H1 (cell line): ENCODE data around the gene EFHC1. TPM values are rescaled to one million over a fixed set of nuclear protein-coding genes. Genes with fewer than 3 reads are reported as not detected.

Experiments used
- CTCF ChIA-PET: fragments of 300-600 bp; sonication (Branson Sonifier 250); formaldehyde crosslinking; loops from one replicate; lab custom pipeline; 2021; ENCODE audit not compliant: partially characterized antibody; lab: Charles Lee
- POLR2A ChIA-PET: fragments of 300-600 bp; sonication (Branson Sonifier 250); formaldehyde crosslinking; loops from one replicate; lab custom pipeline; 2021; ENCODE audit warnings: inconsistent platforms; ENCODE audit not compliant: partially characterized antibody; lab: Charles Lee
- DNase-seq, 2 experiments: peaks; one replicate each; pipeline versions ENCODE4 v3.0.0 to v3.0.0-alpha.2; 2010 to 2022; ENCODE audit warnings: low spot score in 2 of 2, low read depth in 1 of 2, mixed read lengths in 1 of 2
- FAIRE-seq: peaks from 2 replicates; lab custom pipeline; 2011; peaks lifted over from hg19 to GRCh38; lab: Jason Lieb, UNC
- H2AFZ ChIP-seq: 2 replicates; pipeline ENCODE4 v1.8.1; 2012; ENCODE audit warnings: low read length, inconsistent platforms
- H2AK5ac ChIP-seq: 2 replicates; pipeline ENCODE4 v1.6.1; 2013; ENCODE audit warnings: low read depth, low read length
- H2BK120ac ChIP-seq: replicated peaks from 2 replicates; pipeline ENCODE3; 2013; ENCODE audit warnings: low read depth, low read length, inconsistent platforms
- H2BK12ac ChIP-seq: 2 replicates; pipeline ENCODE4 v1.6.1; 2013; ENCODE audit warnings: low read depth, low read length
- H2BK15ac ChIP-seq: 2 replicates; pipeline ENCODE4 v1.6.1; 2013; ENCODE audit warnings: low read length
- H2BK20ac ChIP-seq: 2 replicates; pipeline ENCODE4 v1.6.1; 2013; ENCODE audit warnings: low read length
- H2BK5ac ChIP-seq: 2 replicates; pipeline ENCODE4 v1.6.1; 2013; ENCODE audit warnings: low read depth, low read length
- H3K14ac ChIP-seq: 2 replicates; pipeline ENCODE4 v1.6.1; 2013; ENCODE audit warnings: inconsistent platforms; ENCODE audit not compliant: insufficient read length
- H3K18ac ChIP-seq: 2 replicates; pipeline ENCODE4 v1.6.1; 2013; ENCODE audit warnings: low read length; ENCODE audit errors: extremely low read depth
- H3K23ac ChIP-seq: 2 replicates; pipeline ENCODE4 v1.6.1; 2013; ENCODE audit warnings: inconsistent platforms; ENCODE audit not compliant: insufficient read length
- H3K23me2 ChIP-seq: 2 replicates; pipeline ENCODE4 v1.6.1; 2013; ENCODE audit warnings: low read depth, low read length
- H3K27ac ChIP-seq: 2 replicates; pipeline ENCODE4 v1.6.1; 2011; ENCODE audit warnings: low read depth, low read length, inconsistent platforms
- H3K27me3 ChIP-seq, 4 experiments: replicated peaks in 1 of 4; 1 replicate in 1 of 4; 2 replicates in 3 of 4; pipeline versions ENCODE4 v1.6.1 to v1.8.1; 2011 to 2013; ENCODE audit warnings: low read length in 3 of 4, mild to moderate bottlenecking in 3 of 4, inconsistent platforms in 2 of 4, mixed read lengths in 2 of 4, moderate library complexity in 1 of 4; ENCODE audit not compliant: control insufficient read depth in 3 of 4, insufficient read depth in 3 of 4; ENCODE audit errors: extremely low read depth in 1 of 4
- H3K36me3 ChIP-seq, 4 experiments: 2 replicates each; pipeline versions ENCODE4 v1.6.1 to v1.8.1; 2011 to 2013; ENCODE audit warnings: mild to moderate bottlenecking in 4 of 4, low read length in 3 of 4, moderate library complexity in 2 of 4, control low read depth in 1 of 4, inconsistent platforms in 1 of 4; ENCODE audit not compliant: insufficient read depth in 4 of 4, control insufficient read depth in 2 of 4
- H3K4ac ChIP-seq: replicated peaks from 2 replicates; pipeline ENCODE3; 2013; ENCODE audit warnings: low read length, low read depth, mixed read lengths, inconsistent platforms; ENCODE audit not compliant: insufficient read length
- H3K4me1 ChIP-seq, 4 experiments: replicated peaks in 1 of 4; 1 replicate in 1 of 4; 2 replicates in 3 of 4; pipeline versions ENCODE4 v1.6.1 to v1.8.1; 2011 to 2013; ENCODE audit warnings: low read length in 3 of 4, inconsistent platforms in 2 of 4, mixed read lengths in 1 of 4; ENCODE audit not compliant: insufficient read depth in 4 of 4, control insufficient read depth in 3 of 4
- H3K4me2 ChIP-seq, 2 experiments: 2 replicates each; pipeline versions ENCODE4 v1.6.1 to v1.8.1; 2011 to 2013; ENCODE audit warnings: low read depth in 2 of 2, low read length in 2 of 2, control low read depth in 1 of 2, inconsistent platforms in 1 of 2, mild to moderate bottlenecking in 1 of 2; ENCODE audit not compliant: insufficient read depth in 1 of 2
- H3K4me3 ChIP-seq, 4 experiments: fragments of 200-600, 300-600 bp in 1 of 4; sonication (generic), shearing (Covaris generic), sonication (Bioruptor Twin) in 1 of 4; 2 replicates each; pipeline versions ENCODE4 v1.5.1 to v1.8.1; 2011 to 2016; ENCODE audit warnings: low read length in 4 of 4, low read depth in 3 of 4, control low read depth in 2 of 4, inconsistent platforms in 2 of 4, mild to moderate bottlenecking in 2 of 4, mixed read lengths in 1 of 4, moderate library complexity in 1 of 4; ENCODE audit not compliant: insufficient read depth in 2 of 4; ENCODE audit errors: extremely low read depth in 1 of 4
- H3K56ac ChIP-seq: replicated peaks from 2 replicates; pipeline ENCODE3; 2013; ENCODE audit warnings: low read depth, mild to moderate bottlenecking, mixed read lengths, low read length, inconsistent platforms; ENCODE audit not compliant: insufficient read length
- H3K79me1 ChIP-seq: 2 replicates; pipeline ENCODE4 v1.6.1; 2013; ENCODE audit warnings: low read depth, low read length, control low read depth
- H3K79me2 ChIP-seq, 2 experiments: 2 replicates each; pipeline versions ENCODE4 v1.6.1 to v1.8.1; 2012 to 2013; ENCODE audit warnings: low read length in 2 of 2, mild to moderate bottlenecking in 2 of 2, inconsistent platforms in 1 of 2; ENCODE audit not compliant: insufficient read depth in 2 of 2, control insufficient read depth in 1 of 2
- H3K9ac ChIP-seq, 4 experiments: replicated peaks in 1 of 4; 1 replicate in 1 of 4; 2 replicates in 3 of 4; pipeline versions ENCODE4 v1.6.1 to v1.8.1; 2011 to 2013; ENCODE audit warnings: low read depth in 3 of 4, low read length in 3 of 4, control low read depth in 2 of 4, mild to moderate bottlenecking in 2 of 4, moderate library complexity in 2 of 4, inconsistent platforms in 1 of 4; ENCODE audit errors: extremely low read depth in 1 of 4
- H3K9me3 ChIP-seq, 2 experiments: 2 replicates each; pipeline versions ENCODE4 v1.6.1 to v1.8.1; 2012 to 2013; ENCODE audit warnings: mild to moderate bottlenecking in 2 of 2, moderate library complexity in 2 of 2, control low read depth in 1 of 2, inconsistent platforms in 1 of 2, low read depth in 1 of 2, low read length in 1 of 2, mixed read lengths in 1 of 2; ENCODE audit not compliant: insufficient read depth in 2 of 2
- H4K20me1 ChIP-seq, 2 experiments: replicated peaks in 1 of 2; 2 replicates each; pipeline versions ENCODE3 to v1.8.1; 2011 to 2013; ENCODE audit warnings: inconsistent platforms in 2 of 2, low read length in 2 of 2, mild to moderate bottlenecking in 1 of 2; ENCODE audit not compliant: insufficient read depth in 2 of 2, control insufficient read depth in 1 of 2
- H4K5ac ChIP-seq: 2 replicates; pipeline ENCODE4 v1.6.1; 2013; ENCODE audit warnings: low read length, low read depth, mixed read lengths, inconsistent platforms; ENCODE audit not compliant: insufficient read length
- H4K8ac ChIP-seq: 2 replicates; pipeline ENCODE4 v1.8.0; 2013; ENCODE audit warnings: mild to moderate bottlenecking, moderate library complexity, low read length, inconsistent platforms; ENCODE audit not compliant: insufficient read depth; ENCODE audit errors: extremely low read depth
- H4K91ac ChIP-seq: replicated peaks from 2 replicates; pipeline ENCODE3; 2013; ENCODE audit warnings: low read length, mixed read lengths, inconsistent platforms; ENCODE audit not compliant: insufficient read length
- JUND ChIP-seq: IDR thresholded peaks from 2 replicates; pipeline ENCODE4 v1.6.1; 2011; ENCODE audit warnings: mild to moderate bottlenecking, improper control_type of control experiment, low read length
- WGBS, 2 experiments: shearing (Covaris generic) in 1 of 2; methylation state at CpG; one replicate each; pipeline versions ENCODE4 v1.1.6 to v1.1.7; 2013 to 2015; ENCODE audit warnings: low lambda C conversion rate in 2 of 2, mixed read lengths in 2 of 2, inconsistent platforms in 1 of 2, low coverage in 1 of 2, missing lambda C conversion rate in 1 of 2; ENCODE audit not compliant: insufficient replicate concordance in 2 of 2, insufficient coverage in 1 of 2, insufficient read length in 1 of 2; ENCODE audit errors: extremely low coverage in 1 of 2, missing lambda C conversion rate in 1 of 2; 5-methylcytosine and 5-hydroxymethylcytosine counted together
- polyA plus RNA-seq, 7 experiments: library from polyadenylated mRNA; depleted of rRNA in 3 of 7; stranded (reverse) in 5 of 7; unstranded in 2 of 7; fragments of >200 nt in 5 of 7; fragments of 200-250 nt in 2 of 7; gene quantifications; 1 replicate in 5 of 7; 2 replicates in 1 of 7; 4 replicates in 1 of 7; pipeline versions ENCODE4 v1.2.1 to v1.2.3, GENCODE V29; 2011 to 2013; ENCODE audit warnings: missing spikeins in 2 of 7, mixed read lengths in 2 of 7
- total RNA-seq: library from RNA; stranded (reverse); fragmentation: NEBNext Ultra II Directional; extraction: Animal tissue kit (Norgen Biotek cat#: 25700); gene quantifications from 2 replicates; pipeline ENCODE4 v1.2.1, GENCODE V29; 2021

The EFHC1 gene
- total and polyA plus RNA-seq, 2 of the 8 experiments (the other 6 are each of a cell fraction or from before 2014, with no cell fraction given): 10.5 to 16.4 TPM

DNA sequence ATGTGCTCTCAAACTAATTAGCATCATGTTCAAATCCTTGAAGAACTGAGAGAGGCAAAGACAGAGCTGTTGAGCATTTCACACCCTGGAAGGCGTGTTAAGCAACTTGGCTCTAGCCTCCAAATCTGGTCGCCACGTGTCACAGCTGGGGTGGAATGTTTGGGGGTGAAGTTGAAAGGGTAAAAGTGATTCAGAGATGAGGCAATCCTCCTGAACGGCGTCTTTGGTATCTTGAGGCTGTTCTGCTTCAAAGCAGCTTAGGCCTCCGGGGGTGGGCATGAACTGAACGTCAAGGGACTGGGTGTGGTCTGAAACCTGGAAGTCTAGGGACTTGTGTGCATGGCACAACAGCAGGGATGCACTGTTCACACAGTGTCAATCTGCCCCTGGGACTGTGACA is 94.4 kb downstream of the EFHC1 start:
- Histone ChIP-seq H3K56ac (no peak overlapping the region), H3K27ac (no peak overlapping the region), H3K18ac (no peak overlapping the region), H3K36me3 (peaks cover 0 to 7% (median 1%) of the 10 kb centered on the region in 4 experiments; a peak in 2 of 8 replicates), H3K9ac (no peak overlapping the region), H3K4me3 (no peak overlapping the region), H2BK15ac (no peak overlapping the region), H3K79me1 (peaks cover 5% of the 10 kb centered on the region; the same call in 1 of the 2 replicates), H3K9me3 (no peaks in the 10 kb centered on the region), H4K5ac (no peak overlapping the region), H3K79me2 (peaks cover 0 to 3% of the 10 kb centered on the region in 2 experiments; a peak in 2 of 4 replicates), H3K14ac (no peak overlapping the region), H4K8ac (no peak overlapping the region), H3K27me3 (no peaks in the 10 kb centered on the region), H3K4me2 (no peak overlapping the region), H3K4me1 (peaks cover 7 to 28% (median 17%) of the 10 kb centered on the region in 4 experiments), H4K91ac (no peak overlapping the region), H3K4ac (no peak overlapping the region), H2BK120ac (no peak overlapping the region), H2BK20ac (no peak overlapping the region), H2AFZ (no peak overlapping the region), H3K23me2 (no peaks in the 10 kb centered on the region), H2AK5ac (no peak overlapping the region), H4K20me1 (no peaks in the 10 kb centered on the region), H2BK12ac (no peak overlapping the region), H3K23ac (no peak overlapping the region), H2BK5ac (no peak overlapping the region)
- DNase-seq (no peak), FAIRE-seq (no peak)
- ChIA-PET POLR2A (interaction anchor here (1.1 kb wide), 1 partner anchor 9 kb away, joined by 3 read pairs; no protein-coding TSS in a partner anchor), CTCF (interaction anchor here (0.7 to 3.2 kb wide), 6 partner anchors 10 to 148 kb away, joined by 3 to 16 read pairs (median 3); no protein-coding TSS in a partner anchor)
- no peak for TF ChIP-seq JUND
- whole genome bisulfite sequencing, 2 experiments: 87% methylated on average over 7 of the region's 7 CpGs; no CpG with 5 or more reads in 1 of the 2 experiments
